HCT116 (cell line): ENCODE measurements around the gene GRB2. TPM values are rescaled to one million over a fixed set of nuclear protein-coding genes. Genes with fewer than 3 reads are reported as not detected.

Experiments
- ATAC-seq: fragments of 200-7000 bp; cut with Tn5 transposase; 2 replicates; pipeline ENCODE4 v1.9.1; 2020; ENCODE audit warnings: mild to moderate bottlenecking, moderate library complexity
- BruUV-seq: library from RNA; stranded (reverse); fragments of 400-500 nt; replicated peaks from 2 replicates; lab custom pipeline; 2021; lab: Mats Ljungman, UMichigan
- CTCF ChIA-PET: fragments of 300-600 bp; sonication (Branson Sonifier 250); formaldehyde crosslinking; loops from one replicate; lab custom pipeline; 2021; ENCODE audit warnings: antibody characterized with exemption; lab: Charles Lee
- POLR2A ChIA-PET: fragments of 300-600, 350-600 bp; sonication (Branson Sonifier 250); formaldehyde crosslinking; loops from one replicate; lab custom pipeline; 2021; ENCODE audit warnings: antibody characterized with exemption; lab: Charles Lee
- RAD21 ChIA-PET, 2 experiments: fragments of 300-600 bp; sonication (Branson Sonifier 250); formaldehyde crosslinking; loops; one replicate each; lab custom pipeline; 2023; ENCODE audit warnings: low total read pairs in 2 of 2; ENCODE audit not compliant: uncharacterized antibody in 2 of 2, unreplicated experiment in 2 of 2, low non-redundant PET in 1 of 2; lab: Charles Lee
- DNase-seq: peaks from one replicate; pipeline ENCODE4 v3.0.0-alpha.2; 2010; ENCODE audit warnings: low read depth, low spot score
- H2AFZ ChIP-seq: fragments of 200-600 bp; shearing (Covaris generic), sonication (generic); 2 replicates; pipeline ENCODE4 v1.6.1; 2017; ENCODE audit warnings: low read depth, mixed run types, mixed read lengths, antibody characterized with exemption, low read length; ENCODE audit not compliant: poor library complexity, severe bottlenecking
- H3K27ac ChIP-seq: 2 replicates; pipeline ENCODE4 v1.5.1; 2012; ENCODE audit warnings: low read depth, low read length
- H3K27me3 ChIP-seq: fragments of 200-600 bp; sonication (generic); 2 replicates; pipeline ENCODE4 v1.6.1; 2016; ENCODE audit warnings: mixed run types, low read length, mixed read lengths; ENCODE audit not compliant: insufficient read depth
- H3K36me3 ChIP-seq, 2 experiments: fragments of 200-500 bp in 1 of 2; fragments of 200-600 bp in 1 of 2; sonication (Bioruptor generic) in 1 of 2; sonication (generic) in 1 of 2; 2 replicates each; pipeline versions ENCODE4 v1.5.1 to v1.6.1; 2014 to 2016; ENCODE audit warnings: low read length in 2 of 2, inconsistent platforms in 1 of 2, mixed read lengths in 1 of 2, mixed run types in 1 of 2; ENCODE audit not compliant: insufficient read depth in 2 of 2, control insufficient read depth in 1 of 2
- H3K4me1 ChIP-seq, 2 experiments: fragments of 200-600 bp in 1 of 2; sonication (generic) in 1 of 2; 2 replicates each; pipeline versions ENCODE4 v1.5.1 to v1.6.1; 2012 to 2017; ENCODE audit warnings: low read length in 2 of 2, inconsistent platforms in 1 of 2, mild to moderate bottlenecking in 1 of 2, mixed read lengths in 1 of 2, mixed run types in 1 of 2, moderate library complexity in 1 of 2; ENCODE audit not compliant: insufficient read depth in 2 of 2, control insufficient read depth in 1 of 2
- H3K4me2 ChIP-seq: fragments of 200-600 bp; sonication (generic); 2 replicates; pipeline ENCODE4 v1.6.1; 2017; ENCODE audit warnings: mixed run types, low read length, mixed read lengths
- H3K4me3 ChIP-seq, 2 experiments: fragments of 200-600 bp in 1 of 2; sonication (generic) in 1 of 2; replicated peaks in 1 of 2; 2 replicates each; pipeline ENCODE4 v1.5.1; 2011 to 2016; ENCODE audit warnings: low read length in 2 of 2, control low read depth in 1 of 2, low read depth in 1 of 2, mild to moderate bottlenecking in 1 of 2, mixed read lengths in 1 of 2, mixed run types in 1 of 2
- H3K79me2 ChIP-seq: fragments of 200-600 bp; sonication (generic); 2 replicates; pipeline ENCODE4 v1.6.1; 2017; ENCODE audit warnings: mild to moderate bottlenecking, mixed run types, low read length, moderate library complexity, mixed read lengths; ENCODE audit not compliant: insufficient read depth
- H3K9ac ChIP-seq: fragments of 200-600 bp; sonication (generic); 2 replicates; pipeline ENCODE4 v1.6.1; 2016; ENCODE audit warnings: low read length, mixed read lengths
- H3K9me2 ChIP-seq: fragments of 200-600 bp; sonication (generic), shearing (Covaris generic); 2 replicates; pipeline ENCODE4 v1.6.1; 2017; ENCODE audit warnings: mixed run types, mild to moderate bottlenecking, moderate library complexity; ENCODE audit not compliant: insufficient read depth
- H3K9me3 ChIP-seq, 2 experiments: fragments of 200-500 bp in 1 of 2; fragments of 200-600 bp in 1 of 2; sonication (Bioruptor generic) in 1 of 2; sonication (generic) in 1 of 2; 2 replicates each; pipeline ENCODE4 v1.6.1; 2014 to 2017; ENCODE audit warnings: low read length in 2 of 2, mixed read lengths in 2 of 2, inconsistent platforms in 1 of 2, low read depth in 1 of 2, mild to moderate bottlenecking in 1 of 2, mixed run types in 1 of 2, moderate library complexity in 1 of 2; ENCODE audit not compliant: control insufficient read depth in 1 of 2, insufficient read depth in 1 of 2
- H4K20me1 ChIP-seq: fragments of 200-600 bp; sonication (generic), shearing (Covaris generic); 2 replicates; pipeline ENCODE4 v1.6.1; 2017; ENCODE audit warnings: mixed run types, mild to moderate bottlenecking, moderate library complexity; ENCODE audit not compliant: insufficient read depth
- ATF3 ChIP-seq: IDR thresholded peaks from 2 replicates; pipeline ENCODE4 v1.6.1; 2012
- CEBPB ChIP-seq: IDR thresholded peaks from 2 replicates; pipeline ENCODE4 v1.6.1; 2012; ENCODE audit warnings: low read depth
- ELF1 ChIP-seq: IDR thresholded peaks from 2 replicates; pipeline ENCODE4 v1.6.1; 2012; ENCODE audit warnings: low read depth, borderline replicate concordance
- EZH2 ChIP-seq: fragments of 200-600 bp; sonication (generic); IDR thresholded peaks from 2 replicates; pipeline ENCODE4 v1.6.1; 2017; ENCODE audit warnings: antibody characterized with exemption, mixed run types
- EZH2phosphoT487 ChIP-seq: fragments of 200-600 bp; IDR thresholded peaks from 2 replicates; pipeline ENCODE4 v1.6.1; 2018; ENCODE audit warnings: antibody characterized with exemption, borderline replicate concordance
- FOSL1 ChIP-seq: IDR thresholded peaks from 2 replicates; pipeline ENCODE4 v1.6.1; 2012; ENCODE audit warnings: low read depth
- POLR2AphosphoS5 ChIP-seq: IDR thresholded peaks from 2 replicates; pipeline ENCODE4 v1.6.1; 2011; ENCODE audit warnings: mild to moderate bottlenecking, low read depth, low read length, moderate library complexity
- REST ChIP-seq: IDR thresholded peaks from 2 replicates; pipeline ENCODE4 v1.6.1; 2012; ENCODE audit warnings: low read depth
- SIN3A ChIP-seq: IDR thresholded peaks from 2 replicates; pipeline ENCODE4 v1.6.1; 2012; ENCODE audit warnings: low read depth
- SP1 ChIP-seq: IDR thresholded peaks from 2 replicates; pipeline ENCODE4 v1.6.1; 2012; ENCODE audit warnings: low read depth
- SRF ChIP-seq: IDR thresholded peaks from 2 replicates; pipeline ENCODE4 v1.6.1; 2012; ENCODE audit warnings: low read depth
- TCF7L2 ChIP-seq: IDR thresholded peaks from 2 replicates; pipeline ENCODE4 v1.7.0; 2011; ENCODE audit warnings: borderline replicate concordance, inconsistent platforms; ENCODE audit not compliant: insufficient read depth, insufficient read length; ENCODE audit errors: extremely low read depth
- YY1 ChIP-seq: IDR thresholded peaks from 2 replicates; pipeline ENCODE4 v1.6.1; 2011; ENCODE audit warnings: low read length, low read depth, moderate library complexity, mild to moderate bottlenecking; ENCODE audit not compliant: insufficient replicate concordance; ENCODE audit errors: extremely low read depth
- ZBTB33 ChIP-seq: IDR thresholded peaks from 2 replicates; pipeline ENCODE4 v1.6.1; 2011; ENCODE audit warnings: mild to moderate bottlenecking, low read length, moderate library complexity; ENCODE audit not compliant: insufficient replicate concordance; ENCODE audit errors: extremely low read depth
- ZNF274 ChIP-seq: fragments of 200-500 bp; sonication (Bioruptor generic); IDR thresholded peaks from 2 replicates; pipeline ENCODE4 v1.6.1; 2014; ENCODE audit warnings: mild to moderate bottlenecking, low read depth, low read length, inconsistent platforms
- intact Hi-C: fragments of 100-400 bp; cut with micrococcal nuclease; formaldehyde crosslinking; loops from 2 replicates; pipeline ENCODE4 v1.10.0; 2022
- total RNA-seq: library from RNA; stranded (reverse); gene quantifications from one replicate; pipeline ENCODE4 v1.2.1, GENCODE V29; 2021; ENCODE audit not compliant: unreplicated experiment
- TF ChIP-seq, protein P1 (sequence below): IDR thresholded peaks from 2 replicates; pipeline ENCODE4 v1.6.1; 2012

GRB2 gene
- total RNA-seq, 1 experiment from 2014 or later = 146 TPM

DNA sequence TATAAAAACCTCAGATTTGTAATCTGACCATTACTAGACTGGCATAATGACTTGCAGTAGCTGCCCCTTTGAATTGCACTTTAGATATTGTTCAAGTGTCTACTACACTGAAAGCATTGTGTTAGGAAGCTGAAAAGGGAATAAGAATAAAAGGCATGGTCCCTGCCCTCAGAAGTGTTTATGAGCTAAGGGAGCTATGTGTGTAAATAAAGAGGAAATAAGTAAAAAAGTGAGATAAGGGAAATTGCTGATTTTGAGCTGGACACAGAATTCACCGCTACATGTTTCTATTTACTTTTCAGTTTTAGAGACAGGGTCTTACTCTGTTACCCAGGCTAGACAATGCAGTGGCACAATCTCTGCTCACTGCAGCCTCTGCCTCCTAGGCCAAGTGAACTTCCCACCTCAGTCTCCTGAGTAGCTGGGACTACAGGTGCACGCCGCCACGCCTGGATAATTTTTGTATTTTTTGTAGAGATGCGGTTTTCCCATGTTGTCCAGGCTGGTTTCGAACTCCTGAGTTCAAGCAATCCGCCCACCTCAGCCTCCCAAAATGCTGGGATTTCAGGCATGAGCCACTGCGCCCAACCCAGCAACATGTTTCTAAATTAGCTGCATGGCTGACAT is 57.0 kb downstream of the GRB2 start:
- Histone ChIP-seq H3K27me3 (no peaks in the 10 kb centered on the region), H3K9ac (no peak overlapping the region), H3K27ac (no peak overlapping the region), H3K9me3 (no peaks in the 10 kb centered on the region), H4K20me1 (peaks cover 8% of the 10 kb centered on the region; the same call in 1 of the 2 replicates), H3K4me3 (no peak overlapping the region), H3K4me2 (0 out of 2 replicates have a peak overlapping the region, but pooled peaks have one; percentile 39), H2AFZ (no peak overlapping the region), H3K9me2 (no peaks in the 10 kb centered on the region), H3K79me2 (peaks cover 91% of the 10 kb centered on the region), H3K36me3 (no peaks in the 10 kb centered on the region), H3K4me1 (peaks cover 23 to 60% of the 10 kb centered on the region in 2 experiments)
- ChIA-PET POLR2A (interaction anchor here (0.6 to 1.2 kb wide), 2 partner anchors 11 to 757 kb away, joined by 3 to 4 read pairs; no protein-coding TSS in a partner anchor), CTCF (no interaction called here), RAD21 (no interaction called here)
- TF ChIP-seq POLR2AphosphoS5 (no peak), SIN3A (no peak), EZH2 (no peak), ATF3 (no peak), EZH2phosphoT487 (no peak), FOSL1 (no peak), ELF1 (no peak), CEBPB (no peak), REST (no peak), TCF7L2 (no peak), SP1 (no peak), ZNF274 (no peak), YY1 (no peak), ZBTB33 (no peak), SRF (no peak)
- TF ChIP-seq, protein P1, sequence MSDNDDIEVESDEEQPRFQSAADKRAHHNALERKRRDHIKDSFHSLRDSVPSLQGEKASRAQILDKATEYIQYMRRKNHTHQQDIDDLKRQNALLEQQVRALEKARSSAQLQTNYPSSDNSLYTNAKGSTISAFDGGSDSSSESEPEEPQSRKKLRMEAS = no peak
- no peak for DNase-seq
- intact Hi-C loops = no loop called here
- ATAC-seq = no peak
- BruUV-seq = no TSS peak
